ENCODE measurements around the gene SOX6. TPM values are rescaled to one million over a fixed set of nuclear protein-coding genes. Genes with fewer than 3 reads are reported as not detected.

Gene SOX6
- total RNA-seq, 1 donor from 2014 or later = 19.6 TPM

DNA sequence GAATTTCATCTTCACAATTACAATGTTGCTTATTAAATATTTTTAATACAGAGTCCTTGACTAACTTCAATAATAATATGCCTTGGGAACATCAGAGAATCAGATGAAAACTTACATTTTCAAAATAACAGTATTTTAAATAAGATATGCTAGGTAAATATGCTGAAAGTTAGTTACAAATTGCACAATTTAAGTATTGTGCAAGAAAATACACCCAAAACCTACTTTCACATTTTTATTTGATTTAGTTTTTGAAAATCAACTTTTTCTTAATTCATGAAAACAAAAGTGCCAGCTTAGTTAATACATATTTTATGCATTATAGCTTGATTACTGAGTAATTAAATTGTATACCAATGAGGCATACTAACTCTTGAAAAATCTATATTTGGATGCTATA is 76.8 kb downstream of the SOX6 start:
- Mint-ChIP-seq H3K4me3 (no peak overlapping the region), H3K36me3 (ENCODE audit: low read depth) (peaks cover 3% of the 10 kb centered on the region), H3K27ac (ENCODE audit: unreplicated experiment) (no peak overlapping the region), H3K9me3 (no peaks in the 10 kb centered on the region), H3K4me1 (peaks cover 9% of the 10 kb centered on the region), H3K27me3 (ENCODE audit: low read depth) (no peaks in the 10 kb centered on the region)
- TF ChIP-seq, protein P1, sequence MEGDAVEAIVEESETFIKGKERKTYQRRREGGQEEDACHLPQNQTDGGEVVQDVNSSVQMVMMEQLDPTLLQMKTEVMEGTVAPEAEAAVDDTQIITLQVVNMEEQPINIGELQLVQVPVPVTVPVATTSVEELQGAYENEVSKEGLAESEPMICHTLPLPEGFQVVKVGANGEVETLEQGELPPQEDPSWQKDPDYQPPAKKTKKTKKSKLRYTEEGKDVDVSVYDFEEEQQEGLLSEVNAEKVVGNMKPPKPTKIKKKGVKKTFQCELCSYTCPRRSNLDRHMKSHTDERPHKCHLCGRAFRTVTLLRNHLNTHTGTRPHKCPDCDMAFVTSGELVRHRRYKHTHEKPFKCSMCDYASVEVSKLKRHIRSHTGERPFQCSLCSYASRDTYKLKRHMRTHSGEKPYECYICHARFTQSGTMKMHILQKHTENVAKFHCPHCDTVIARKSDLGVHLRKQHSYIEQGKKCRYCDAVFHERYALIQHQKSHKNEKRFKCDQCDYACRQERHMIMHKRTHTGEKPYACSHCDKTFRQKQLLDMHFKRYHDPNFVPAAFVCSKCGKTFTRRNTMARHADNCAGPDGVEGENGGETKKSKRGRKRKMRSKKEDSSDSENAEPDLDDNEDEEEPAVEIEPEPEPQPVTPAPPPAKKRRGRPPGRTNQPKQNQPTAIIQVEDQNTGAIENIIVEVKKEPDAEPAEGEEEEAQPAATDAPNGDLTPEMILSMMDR (conservative IDR thresholded peaks at IDR 0.05) = no peak
- DNase-seq (ENCODE audit: low read depth, low spot score) = no peak

DNA sequence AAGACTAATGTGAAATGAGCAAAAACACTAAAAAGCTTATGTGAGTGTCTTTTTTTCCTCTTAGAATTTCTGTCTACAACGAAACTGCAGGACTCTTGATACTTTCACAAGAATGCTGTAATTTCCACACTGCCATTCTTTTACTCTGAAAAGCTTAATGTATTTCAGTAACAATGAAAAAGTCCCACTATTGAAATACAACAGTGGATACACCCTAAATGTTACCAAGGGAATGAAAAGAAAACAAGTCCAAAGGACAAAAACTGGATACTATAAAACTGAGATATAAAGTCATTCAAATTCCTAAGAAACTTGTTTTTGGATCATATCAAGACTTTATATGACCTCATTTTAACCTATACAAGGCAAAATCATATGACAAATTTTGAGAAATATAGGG is 77.4 kb downstream of the SOX6 start:
- Mint-ChIP-seq H3K27me3 (ENCODE audit: low read depth) (no peaks in the 10 kb centered on the region), H3K4me3 (no peak overlapping the region), H3K9me3 (no peaks in the 10 kb centered on the region), H3K27ac (ENCODE audit: unreplicated experiment) (no peak overlapping the region), H3K36me3 (ENCODE audit: low read depth) (peaks cover 3% of the 10 kb centered on the region), H3K4me1 (peaks cover 9% of the 10 kb centered on the region)
- TF ChIP-seq, protein P1 (conservative IDR thresholded peaks at IDR 0.05) = no peak
- no peak for DNase-seq (ENCODE audit: low read depth, low spot score)

DNA sequence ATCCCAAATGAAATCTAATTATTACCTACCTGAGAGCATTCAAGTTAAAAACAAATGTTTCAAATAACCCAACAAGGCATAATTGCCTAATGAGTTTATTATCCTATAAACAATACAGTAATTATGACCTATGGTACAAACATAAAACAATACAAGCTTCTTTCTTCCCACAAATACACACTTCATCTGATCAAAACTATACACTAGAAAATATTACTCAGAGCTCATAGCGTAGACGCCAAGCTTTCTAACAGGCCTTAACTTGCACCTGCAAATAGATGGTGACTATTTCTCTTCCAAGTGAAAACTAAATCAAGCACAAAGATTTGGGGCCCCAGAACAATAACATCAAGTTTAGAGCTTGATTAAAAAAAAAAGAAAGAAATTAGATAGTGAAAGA is 78.1 kb downstream of the SOX6 start:
- Mint-ChIP-seq H3K27ac (ENCODE audit: unreplicated experiment) (no peak overlapping the region), H3K36me3 (ENCODE audit: low read depth) (peaks cover 3% of the 10 kb centered on the region), H3K4me1 (peaks cover 9% of the 10 kb centered on the region), H3K4me3 (no peak overlapping the region), H3K27me3 (ENCODE audit: low read depth) (no peaks in the 10 kb centered on the region), H3K9me3 (no peaks in the 10 kb centered on the region)
- no peak for DNase-seq (ENCODE audit: low read depth, low spot score)
- TF ChIP-seq, protein P1 (conservative IDR thresholded peaks at IDR 0.05) = no peak

DNA sequence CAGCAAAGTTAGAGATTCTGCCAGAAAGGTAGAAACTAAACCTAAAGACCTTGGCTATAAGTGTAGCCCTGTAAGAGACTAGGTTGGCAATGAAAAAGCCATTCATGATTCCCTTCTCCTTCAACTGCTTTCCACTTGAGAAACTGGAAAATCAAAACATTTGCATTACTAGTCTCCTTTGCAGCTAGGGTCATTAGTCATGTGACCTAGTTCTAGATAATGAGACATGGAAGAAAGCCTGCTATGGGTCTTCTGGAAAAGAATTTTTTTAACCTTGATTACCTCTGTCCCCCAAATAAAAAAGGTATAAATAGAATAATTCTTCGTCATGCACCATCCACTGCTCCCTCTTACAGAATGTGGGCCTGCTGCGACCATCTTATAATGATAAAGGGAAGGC is 80.1 kb downstream of the SOX6 start:
- H3K9me3 Mint-ChIP-seq = no peaks in the 10 kb centered on the region

DNA sequence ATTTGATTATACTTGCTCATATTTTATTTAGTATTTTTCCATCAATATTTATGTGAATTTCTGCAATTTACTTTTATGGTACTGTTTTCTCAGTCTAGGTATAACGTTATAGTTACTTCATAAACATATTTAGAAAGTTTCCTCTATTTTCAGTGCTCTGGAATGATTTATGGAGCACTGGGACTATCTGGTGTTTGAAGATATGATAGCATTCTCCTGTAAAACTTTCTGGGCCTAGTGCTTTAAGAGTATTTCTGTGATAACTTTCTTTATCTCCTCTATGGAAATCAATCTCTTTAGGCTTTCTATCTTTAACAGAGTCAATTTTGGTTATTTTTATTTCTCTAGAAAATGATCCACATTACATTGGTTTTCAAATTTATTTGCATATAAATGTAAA is 85.1 kb downstream of the SOX6 start:
- no peak overlapping the region for H3K27ac Mint-ChIP-seq (ENCODE audit: unreplicated experiment)
- TF ChIP-seq, protein P1 (conservative IDR thresholded peaks at IDR 0.05) = no peak
- H3K9me3 Mint-ChIP-seq = peaks cover 7% of the 10 kb centered on the region
- H3K4me1 Mint-ChIP-seq = no peaks in the 10 kb centered on the region
- peaks cover 3% of the 10 kb centered on the region for H3K36me3 Mint-ChIP-seq (ENCODE audit: low read depth)
- H3K27me3 Mint-ChIP-seq (ENCODE audit: low read depth) = no peaks in the 10 kb centered on the region
- no peak for DNase-seq (ENCODE audit: low read depth, low spot score)
- H3K4me3 Mint-ChIP-seq = no peak overlapping the region

More for the DNA sequence above, 80.1 kb downstream of the SOX6 start:
- TF ChIP-seq, protein P1 (conservative IDR thresholded peaks at IDR 0.05) = no peak
- Mint-ChIP-seq H3K36me3 (ENCODE audit: low read depth) (peaks cover 3% of the 10 kb centered on the region), H3K4me3 (no peak overlapping the region), H3K27ac (ENCODE audit: unreplicated experiment) (no peak overlapping the region), H3K27me3 (ENCODE audit: low read depth) (no peaks in the 10 kb centered on the region), H3K4me1 (peaks cover 9% of the 10 kb centered on the region)
- no peak for DNase-seq (ENCODE audit: low read depth, low spot score)

DNA sequence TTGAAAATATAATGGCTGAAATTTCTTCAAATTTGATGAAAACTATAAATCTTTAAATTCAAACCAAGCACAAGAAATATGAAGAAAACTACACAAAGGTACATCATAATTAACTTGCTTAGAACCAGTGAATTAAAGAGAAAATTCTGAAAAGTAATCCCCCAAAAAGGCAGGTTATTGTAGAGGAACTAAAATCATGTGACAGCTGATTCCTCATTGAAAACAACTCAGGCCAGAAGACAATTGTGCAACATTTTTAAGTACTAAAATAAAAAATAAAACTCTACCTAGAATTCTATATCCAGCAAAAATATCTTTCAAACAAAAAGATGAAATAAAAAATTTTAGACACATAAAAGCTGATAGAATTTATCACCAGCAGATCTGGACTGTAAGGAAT is 90.3 kb downstream of the SOX6 start:
- TF ChIP-seq, protein P1 (conservative IDR thresholded peaks at IDR 0.05) = no peak
- DNase-seq (ENCODE audit: low read depth, low spot score) = no peak
- H3K9me3 Mint-ChIP-seq = peaks cover 16% of the 10 kb centered on the region
- H3K4me3 Mint-ChIP-seq = no peak overlapping the region
- no peaks in the 10 kb centered on the region for H3K27me3 Mint-ChIP-seq (ENCODE audit: low read depth)
- no peaks in the 10 kb centered on the region for H3K4me1 Mint-ChIP-seq
- H3K36me3 Mint-ChIP-seq (ENCODE audit: low read depth) = peaks cover 10% of the 10 kb centered on the region
- no peak overlapping the region for H3K27ac Mint-ChIP-seq (ENCODE audit: unreplicated experiment)

All from neural crest cell (in vitro differentiated cells).